GM19043 (cell line): ENCODE data around the gene SH3TC2.

Experiments used
- ATAC-seq: cut with Tn5 transposase; IDR thresholded peaks from one replicate; pipeline ENCODE4 v1.9.1; 2021; ENCODE audit warnings: low read depth; ENCODE audit not compliant: unreplicated experiment

Gene SH3TC2

GRCh38 chr5:148956477-148957385 lies 106.1 kb downstream of the SH3TC2 start:
- no peak for ATAC-seq
